Myocyte (in vitro differentiated cells): Measurements from ENCODE around the gene MBNL1. TPM values are rescaled to one million over a fixed set of nuclear protein-coding genes. Genes with fewer than 3 reads are reported as not detected.

Source experiments
- DNase-seq: peaks from one replicate; pipeline ENCODE4 v3.0.0-alpha.2; 2012; ENCODE audit warnings: low read depth
- total RNA-seq: library from RNA; depleted of rRNA; stranded (reverse); fragments of >200 nt; gene quantifications from 2 replicates; pipeline ENCODE4 v1.2.3, GENCODE V29; 2014

Gene MBNL1
- total RNA-seq, 1 donor from 2014 or later = 115 TPM

- DNase-seq = no peak
Observed at GRCh38 chr3:152470893-152471292, 202.2 kb downstream of the MBNL1 start.

DNA sequence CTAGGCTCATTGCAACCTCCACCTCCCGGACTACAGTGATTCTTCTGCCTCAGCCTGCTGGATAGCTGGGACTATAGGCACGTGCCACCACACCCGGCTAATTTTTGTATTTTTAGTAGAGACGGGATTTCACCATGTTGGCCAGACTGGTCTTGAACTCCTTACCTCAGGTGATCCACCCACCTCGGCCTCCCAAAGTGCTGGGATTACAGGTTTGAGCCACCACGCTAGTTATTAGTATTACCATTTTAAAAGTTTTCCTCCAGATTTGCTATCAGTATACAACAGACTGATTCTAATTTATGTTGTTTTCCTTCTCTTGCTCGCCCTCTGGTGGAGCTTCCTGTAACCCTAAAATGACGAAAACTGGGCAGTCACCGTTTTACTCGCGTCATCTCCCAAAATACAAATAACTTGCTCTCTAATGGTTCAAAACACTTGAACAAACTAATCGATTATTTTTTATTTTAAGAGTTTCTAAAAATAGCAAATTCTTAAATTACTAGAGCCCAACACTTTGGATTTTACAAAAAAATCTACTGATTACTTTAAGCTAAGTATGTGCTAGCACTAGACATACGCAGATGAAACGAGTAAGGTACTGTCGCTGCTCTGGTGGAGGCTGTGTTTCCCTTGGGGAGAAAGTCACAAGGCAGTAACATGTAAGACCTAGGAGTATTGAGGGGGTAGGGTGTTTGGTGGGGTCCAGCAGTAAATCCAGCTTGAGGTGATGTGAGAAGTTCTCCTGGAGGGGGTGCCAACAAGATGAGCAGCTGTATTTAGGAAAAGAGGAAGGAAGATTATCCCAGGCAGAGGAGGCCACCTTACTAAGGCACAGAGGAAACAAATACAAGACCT, 203.3 kb downstream of the MBNL1 start:
- peak; percentile 73 for DNase-seq

GRCh38 chr3:152472672-152472954, 203.9 kb downstream of the MBNL1 start:
- DNase-seq = no peak

GRCh38 chr3:152474585-152474984, 205.9 kb downstream of the MBNL1 start:
- DNase-seq = peak; percentile 55

DNA sequence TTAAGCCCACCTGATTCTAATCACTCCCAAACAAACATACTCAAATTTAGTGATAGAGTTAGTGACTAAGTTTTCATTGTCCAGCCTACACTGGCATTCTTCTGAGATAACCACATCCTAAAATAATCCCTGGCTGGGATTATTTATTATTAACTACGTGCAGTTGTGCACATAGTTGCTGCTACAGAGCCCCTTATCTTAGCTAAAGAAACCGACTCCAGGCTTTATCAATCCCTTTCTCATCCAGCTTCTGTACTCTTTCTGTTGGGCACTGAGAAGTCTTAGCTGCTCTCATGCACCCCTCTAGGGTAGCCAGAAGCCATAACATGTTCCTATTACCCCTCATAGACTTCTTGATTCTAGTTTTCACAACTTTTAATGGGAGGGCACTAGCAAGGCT, 208.7 kb downstream of the MBNL1 start:
- no peak for DNase-seq

GRCh38 chr3:152480282-152480953, 211.7 kb downstream of the MBNL1 start:
- no peak for DNase-seq

DNA sequence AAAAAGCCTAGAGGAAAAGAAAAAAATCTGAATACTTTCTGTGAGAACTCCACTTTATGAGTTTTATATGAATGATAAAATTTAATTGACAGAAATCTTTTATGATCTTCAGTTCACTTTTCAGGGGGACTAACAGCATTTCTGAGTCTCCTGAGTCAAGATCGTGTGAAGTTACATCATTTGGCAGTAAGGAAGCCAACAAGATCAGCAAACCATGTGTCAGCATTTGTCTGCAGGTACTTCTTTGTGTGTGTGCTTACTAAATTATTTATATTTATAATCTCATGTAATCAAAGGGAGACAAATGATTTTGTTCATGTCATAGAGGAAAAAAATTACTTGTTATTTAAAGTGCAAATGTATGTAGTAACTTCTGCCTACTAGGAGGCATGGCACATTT, 217.6 kb downstream of the MBNL1 start:
- DNase-seq = no peak

DNA sequence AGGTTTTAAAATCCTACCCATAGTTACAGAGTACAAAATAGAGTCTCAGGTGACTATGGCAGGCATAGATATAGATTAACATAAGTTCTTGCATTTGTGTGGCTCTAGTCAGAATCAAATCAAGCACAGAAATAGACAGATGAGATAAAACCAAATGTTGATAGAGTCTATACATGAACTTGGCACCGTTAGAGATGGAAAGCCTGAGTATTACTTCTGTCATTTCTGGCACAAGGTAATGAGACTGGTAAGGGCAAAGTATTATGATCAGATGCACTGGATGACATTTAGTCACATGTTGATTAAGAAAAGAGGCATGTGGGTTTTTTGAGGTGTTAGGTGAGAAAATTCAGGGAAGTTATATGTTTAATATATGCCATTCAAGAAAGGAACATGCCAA, 219.7 kb downstream of the MBNL1 start:
- DNase-seq = no peak

DNA sequence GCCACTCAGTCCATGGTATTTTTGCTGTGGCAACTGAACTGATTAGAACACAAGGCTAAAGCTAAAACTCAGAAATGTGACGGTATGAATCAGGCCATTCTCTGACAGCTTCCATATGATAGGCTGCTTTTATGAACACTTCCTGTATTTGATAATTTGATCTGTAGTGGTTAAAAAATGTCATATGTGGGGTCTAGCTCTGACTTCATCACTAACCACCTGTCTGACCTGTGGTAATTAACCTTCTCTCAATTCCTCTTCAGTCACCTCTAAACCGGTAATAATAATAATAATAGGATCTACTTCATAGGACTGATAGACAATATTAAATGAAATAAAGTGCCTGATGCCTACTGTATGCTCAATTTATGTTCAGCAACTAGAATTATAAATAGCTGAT, 223.2 kb downstream of the MBNL1 start:
- DNase-seq = no peak

- DNase-seq = no peak
Observed at GRCh38 chr3:152496286-152496685, 227.6 kb downstream of the MBNL1 start.

GRCh38 chr3:152496716-152497115, 228.0 kb downstream of the MBNL1 start:
- DNase-seq = no peak

GRCh38 chr3:152497457-152497856, 228.7 kb downstream of the MBNL1 start:
- DNase-seq = no peak

GRCh38 chr3:152497890-152498289, 229.2 kb downstream of the MBNL1 start:
- no peak for DNase-seq

DNA sequence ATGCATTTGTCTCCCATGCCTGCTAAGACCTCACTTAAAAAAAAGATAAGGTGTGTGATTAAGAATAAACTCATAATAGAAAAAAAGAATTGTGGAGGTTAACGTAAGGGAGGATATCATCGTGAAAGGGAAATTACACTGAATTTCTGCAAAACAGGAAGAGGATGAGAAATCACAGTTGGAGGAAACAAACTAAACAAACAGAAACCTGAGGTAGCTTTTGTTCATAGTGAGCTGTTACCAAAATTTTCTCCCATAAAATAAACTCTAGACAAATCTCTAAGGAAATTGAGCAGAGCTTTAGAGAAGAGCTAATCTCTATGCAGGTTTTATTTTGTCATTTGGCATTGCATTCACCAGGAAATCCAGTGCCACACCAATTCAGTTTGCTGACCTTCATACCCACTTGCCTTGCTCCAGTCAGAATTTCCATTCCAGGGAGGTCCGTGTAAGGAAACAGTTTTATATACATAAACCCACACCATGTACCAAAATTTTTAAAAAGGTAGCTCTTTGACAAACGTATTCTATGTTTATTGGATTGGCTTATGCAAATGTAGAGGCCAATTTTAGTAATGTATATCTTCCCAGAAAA, 231.2 kb downstream of the MBNL1 start:
- DNase-seq = no peak

DNA sequence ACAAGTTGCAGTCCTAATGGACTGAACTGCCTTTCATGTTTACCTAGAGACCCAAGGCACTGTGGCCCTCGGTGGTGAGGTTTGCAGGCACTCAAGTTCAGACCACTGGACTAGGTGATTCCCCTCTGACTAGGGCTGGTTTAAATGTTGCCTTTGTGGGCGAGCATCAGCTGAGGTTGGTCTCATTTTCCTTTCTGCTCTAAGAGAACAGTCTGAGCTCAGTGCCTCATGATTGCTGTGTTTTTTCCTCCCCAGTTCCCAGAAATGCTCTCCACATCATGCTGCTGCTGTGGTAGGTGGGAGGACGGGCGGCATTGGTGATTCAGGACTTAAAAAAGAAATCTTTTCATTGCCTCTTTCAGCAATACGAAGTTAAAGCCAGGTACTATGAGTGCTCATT, 237.2 kb downstream of the MBNL1 start:
- no peak for DNase-seq

DNA sequence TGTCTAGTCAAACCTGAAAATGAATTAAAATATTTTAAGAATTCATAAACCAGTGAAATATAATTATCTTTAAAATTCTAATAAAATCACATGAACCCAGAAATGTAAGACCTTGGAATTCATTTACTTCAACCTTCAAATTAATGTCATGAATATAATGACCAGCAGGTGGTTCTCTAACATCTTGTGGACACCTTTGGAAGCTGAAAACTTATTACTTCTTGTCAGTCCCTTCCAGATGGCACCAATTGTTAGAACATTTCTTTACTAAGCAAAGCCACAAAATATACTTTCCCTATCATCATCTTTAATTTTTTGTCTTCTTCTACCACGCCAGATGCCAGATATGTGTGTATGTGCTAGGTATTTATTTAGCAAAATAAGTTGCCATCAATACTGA, 240.0 kb downstream of the MBNL1 start:
- DNase-seq = no peak

DNA sequence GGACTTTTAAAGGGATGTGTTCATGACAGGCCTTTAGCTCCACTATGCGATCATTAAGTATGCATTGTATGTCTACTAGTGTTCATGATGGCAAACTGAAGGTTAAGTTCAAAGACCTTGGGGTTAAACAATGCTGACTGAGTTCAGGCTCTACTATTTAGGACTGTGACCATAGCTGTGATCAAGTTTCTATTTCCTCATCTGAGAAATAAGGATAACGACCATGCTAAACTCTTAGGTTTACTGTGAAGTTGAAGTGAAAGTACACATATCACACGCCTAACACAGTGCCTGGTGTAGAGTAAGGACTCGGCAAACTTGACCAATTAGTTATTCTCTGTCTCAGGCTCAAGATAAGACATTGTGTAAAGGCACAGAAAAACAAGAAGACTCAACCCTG, 243.2 kb downstream of the MBNL1 start:
- DNase-seq = no peak

DNA sequence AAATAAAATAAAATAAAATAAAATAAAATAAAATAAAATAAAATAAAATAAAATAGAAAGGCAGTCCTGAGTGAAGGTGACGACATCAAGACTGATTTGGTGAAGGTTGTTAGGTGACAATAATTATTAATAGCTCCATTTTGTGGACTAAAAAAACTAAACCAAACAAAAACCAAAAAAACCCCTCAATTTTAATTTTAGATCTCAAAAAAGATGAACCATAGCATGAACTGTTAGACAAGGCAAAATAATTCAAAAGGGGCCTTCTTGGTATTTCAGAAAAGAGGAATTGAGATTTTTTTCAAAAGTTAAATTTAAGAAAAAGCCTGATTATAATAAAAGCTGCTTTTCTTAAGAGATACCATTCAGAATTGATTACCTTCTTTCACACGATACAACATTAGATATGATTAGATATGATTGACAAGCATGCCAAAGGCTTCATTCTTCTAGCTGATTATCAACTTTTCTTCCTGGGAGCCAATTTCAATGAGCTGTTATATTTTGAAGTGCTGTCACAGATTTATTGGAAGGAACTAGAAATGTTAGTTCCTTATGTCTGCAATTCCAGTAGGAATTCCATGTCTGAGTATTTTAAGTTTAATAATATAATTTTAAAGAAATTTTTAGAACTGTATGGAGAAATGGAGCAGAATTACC, 244.7 kb downstream of the MBNL1 start:
- DNase-seq = no peak
